ENCODE data around the gene FURIN.

GRCh38 chr15:90870354-90871138 lies 2.2 kb downstream of the FURIN start:
- no peak for TF ChIP-seq CTCF (IDR thresholded peaks at IDR 0.05)
- no peak for TF ChIP-seq EZH2 (IDR thresholded peaks at IDR 0.05)
- TF ChIP-seq EZH2phosphoT487 (IDR thresholded peaks at IDR 0.05) = no peak
